Fibroblast of lung (primary cell): ENCODE data around the gene NSG2. TPM values are rescaled to one million over a fixed set of nuclear protein-coding genes. Genes with fewer than 3 reads are reported as not detected.

Source experiments
- DNase-seq, 2 donors: peaks; one replicate each; pipeline versions ENCODE4 v3.0.0 to v3.0.0-alpha.2; 2010; ENCODE audit warnings: low read depth in 2 of 2
- H2AFZ ChIP-seq: 2 replicates; pipeline ENCODE4 v1.5.1; 2012; ENCODE audit warnings: low read length, control low read depth, inconsistent platforms
- H3K27ac ChIP-seq: 2 replicates; pipeline ENCODE4 v1.5.1; 2011; ENCODE audit warnings: low read length, control low read depth; ENCODE audit not compliant: insufficient read depth
- H3K27me3 ChIP-seq: 2 replicates; pipeline ENCODE4 v1.5.1; 2011; ENCODE audit warnings: mild to moderate bottlenecking, low read length; ENCODE audit not compliant: control insufficient read depth, insufficient read depth
- H3K36me3 ChIP-seq: 2 replicates; pipeline ENCODE4 v1.5.1; 2011; ENCODE audit warnings: low read length; ENCODE audit not compliant: control insufficient read depth, insufficient read depth
- H3K4me1 ChIP-seq: 2 replicates; pipeline ENCODE4 v1.5.1; 2011; ENCODE audit warnings: low read length; ENCODE audit not compliant: control insufficient read depth, insufficient read depth; ENCODE audit errors: extremely low read depth
- H3K4me2 ChIP-seq: 2 replicates; pipeline ENCODE4 v1.5.1; 2011; ENCODE audit warnings: low read length, control low read depth; ENCODE audit not compliant: insufficient read depth; ENCODE audit errors: extremely low read depth
- H3K4me3 ChIP-seq, 4 experiments: fragments of 200-600 bp in 1 of 4; sonication (generic) in 1 of 4; replicated peaks in 1 of 4; 2 replicates each; pipeline ENCODE4 v1.5.1; 2011 to 2016; ENCODE audit warnings: low read length in 4 of 4, low read depth in 3 of 4, mild to moderate bottlenecking in 3 of 4, control low read depth in 2 of 4, inconsistent platforms in 1 of 4, mixed read lengths in 1 of 4; ENCODE audit not compliant: insufficient read depth in 1 of 4; ENCODE audit errors: control extremely low read depth in 1 of 4
- H3K79me2 ChIP-seq: 2 replicates; pipeline ENCODE4 v1.5.1; 2012; ENCODE audit warnings: mild to moderate bottlenecking, low read length, inconsistent platforms; ENCODE audit not compliant: control insufficient read depth, insufficient read depth
- H3K9ac ChIP-seq: 2 replicates; pipeline ENCODE4 v1.5.1; 2011; ENCODE audit warnings: mild to moderate bottlenecking, low read length, control low read depth; ENCODE audit not compliant: insufficient read depth
- H3K9me3 ChIP-seq: 2 replicates; pipeline ENCODE4 v1.5.1; 2012; ENCODE audit warnings: low read depth, low read length; ENCODE audit not compliant: control insufficient read depth, insufficient read depth
- H4K20me1 ChIP-seq: 2 replicates; pipeline ENCODE4 v1.5.1; 2011; ENCODE audit warnings: low read length; ENCODE audit not compliant: control insufficient read depth, insufficient read depth; ENCODE audit errors: extremely low read depth
- EZH2 ChIP-seq: IDR thresholded peaks from 2 replicates; pipeline ENCODE4 v1.5.1; 2012; ENCODE audit warnings: low read length, control low read depth, mild to moderate bottlenecking; ENCODE audit errors: missing control alignments
- polyA plus RNA-seq, 2 donors: library from polyadenylated mRNA; depleted of rRNA in 1 of 2; stranded (reverse) in 1 of 2; unstranded in 1 of 2; fragments of >200 nt; gene quantifications; 2 replicates each; pipeline ENCODE4 v1.2.1, GENCODE V29; 2011 to 2012; ENCODE audit warnings: missing spikeins in 1 of 2
- total RNA-seq: library from RNA; depleted of rRNA; stranded (reverse); fragments of >200 nt; gene quantifications from 2 replicates; pipeline ENCODE4 v1.2.1, GENCODE V29; 2014
- TF ChIP-seq, protein P1 (sequence below), 2 donors: IDR thresholded peaks in 1 of 2; conservative IDR thresholded peaks in 1 of 2; 1 replicate in 1 of 2; 2 replicates in 1 of 2; pipeline ENCODE4 v1.5.1; 2011 to 2012; ENCODE audit warnings: low read length in 2 of 2, control low read depth in 1 of 2, inconsistent platforms in 1 of 2, low read depth in 1 of 2, mild to moderate bottlenecking in 1 of 2

Gene NSG2
- total and polyA plus RNA-seq, 2 donors (not counting 1 experiment from before 2014, with no cell fraction given), result not detected

DNA sequence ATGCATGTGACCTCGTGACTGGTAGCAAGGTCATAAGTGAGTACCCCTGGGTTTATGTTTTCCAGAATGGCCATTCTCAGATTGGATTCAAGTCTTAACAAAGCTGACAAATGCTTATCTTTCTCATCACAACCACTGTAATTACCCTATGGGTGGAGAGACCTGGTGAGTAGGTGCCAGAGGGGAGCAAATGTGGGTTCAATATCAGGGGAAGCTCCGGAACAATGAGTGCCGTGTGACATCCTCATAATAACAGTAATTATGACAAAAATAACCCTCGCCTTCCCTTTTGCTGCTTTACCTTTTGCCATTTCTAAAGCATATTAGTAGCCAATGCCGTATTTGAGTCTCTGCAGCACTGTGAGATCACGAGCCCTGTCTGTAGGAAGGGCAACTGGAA, 95.9 kb downstream of the NSG2 start:
- Histone ChIP-seq H3K9ac (no peak overlapping the region), H3K4me2 (no peak overlapping the region), H3K9me3 (no peaks in the 10 kb centered on the region), H3K36me3 (no peaks in the 10 kb centered on the region), H3K4me1 (no peaks in the 10 kb centered on the region), H3K4me3 (no peak overlapping the region), H4K20me1 (no peaks in the 10 kb centered on the region), H3K79me2 (no peaks in the 10 kb centered on the region), H3K27me3 (no peaks in the 10 kb centered on the region), H3K27ac (no peak overlapping the region), H2AFZ (no peak overlapping the region)
- no peak for DNase-seq
- no peak for TF ChIP-seq EZH2
- TF ChIP-seq, protein P1, sequence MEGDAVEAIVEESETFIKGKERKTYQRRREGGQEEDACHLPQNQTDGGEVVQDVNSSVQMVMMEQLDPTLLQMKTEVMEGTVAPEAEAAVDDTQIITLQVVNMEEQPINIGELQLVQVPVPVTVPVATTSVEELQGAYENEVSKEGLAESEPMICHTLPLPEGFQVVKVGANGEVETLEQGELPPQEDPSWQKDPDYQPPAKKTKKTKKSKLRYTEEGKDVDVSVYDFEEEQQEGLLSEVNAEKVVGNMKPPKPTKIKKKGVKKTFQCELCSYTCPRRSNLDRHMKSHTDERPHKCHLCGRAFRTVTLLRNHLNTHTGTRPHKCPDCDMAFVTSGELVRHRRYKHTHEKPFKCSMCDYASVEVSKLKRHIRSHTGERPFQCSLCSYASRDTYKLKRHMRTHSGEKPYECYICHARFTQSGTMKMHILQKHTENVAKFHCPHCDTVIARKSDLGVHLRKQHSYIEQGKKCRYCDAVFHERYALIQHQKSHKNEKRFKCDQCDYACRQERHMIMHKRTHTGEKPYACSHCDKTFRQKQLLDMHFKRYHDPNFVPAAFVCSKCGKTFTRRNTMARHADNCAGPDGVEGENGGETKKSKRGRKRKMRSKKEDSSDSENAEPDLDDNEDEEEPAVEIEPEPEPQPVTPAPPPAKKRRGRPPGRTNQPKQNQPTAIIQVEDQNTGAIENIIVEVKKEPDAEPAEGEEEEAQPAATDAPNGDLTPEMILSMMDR (conservative IDR thresholded peaks at IDR 0.05 in 1 of 2, IDR thresholded peaks at IDR 0.05 in 1 of 2; ENCODE audit: low read depth in 1 of 2, low read length in 2 of 2), result no peak

DNA sequence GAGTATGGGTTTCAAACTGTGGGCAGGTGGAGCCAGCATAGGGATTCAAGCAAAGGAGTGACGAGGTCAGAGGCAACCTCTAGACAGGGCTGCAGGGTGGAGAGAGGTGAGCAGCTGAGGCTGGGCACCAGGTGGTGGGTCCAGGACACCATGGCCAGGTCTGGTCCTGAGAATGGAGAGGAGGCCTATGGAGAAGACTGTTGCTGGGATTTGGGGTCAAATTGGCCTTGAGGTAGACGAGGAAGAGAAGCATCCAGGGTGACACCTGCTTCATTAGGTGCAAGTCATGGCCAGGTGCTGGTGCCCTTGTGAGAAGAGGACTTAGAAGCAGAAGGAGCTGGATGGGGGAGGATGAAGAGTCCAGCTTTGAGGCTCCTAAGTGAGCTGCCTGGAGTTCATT, 99.6 kb downstream of the NSG2 start:
- no peak overlapping the region for H3K9ac ChIP-seq
- H3K79me2 ChIP-seq, result no peaks in the 10 kb centered on the region
- H3K9me3 ChIP-seq, result no peaks in the 10 kb centered on the region
- no peak for DNase-seq
- H3K4me1 ChIP-seq, result no peaks in the 10 kb centered on the region
- H2AFZ ChIP-seq, result no peak overlapping the region
- no peak overlapping the region for H3K4me2 ChIP-seq
- H3K36me3 ChIP-seq, result no peaks in the 10 kb centered on the region
- no peaks in the 10 kb centered on the region for H4K20me1 ChIP-seq
- TF ChIP-seq, protein P1 (conservative IDR thresholded peaks at IDR 0.05 in 1 of 2, IDR thresholded peaks at IDR 0.05 in 1 of 2; ENCODE audit: low read depth in 1 of 2, low read length in 2 of 2), result no peak
- no peak for TF ChIP-seq EZH2
- no peak overlapping the region for H3K4me3 ChIP-seq
- no peak overlapping the region for H3K27ac ChIP-seq
- no peaks in the 10 kb centered on the region for H3K27me3 ChIP-seq

DNA sequence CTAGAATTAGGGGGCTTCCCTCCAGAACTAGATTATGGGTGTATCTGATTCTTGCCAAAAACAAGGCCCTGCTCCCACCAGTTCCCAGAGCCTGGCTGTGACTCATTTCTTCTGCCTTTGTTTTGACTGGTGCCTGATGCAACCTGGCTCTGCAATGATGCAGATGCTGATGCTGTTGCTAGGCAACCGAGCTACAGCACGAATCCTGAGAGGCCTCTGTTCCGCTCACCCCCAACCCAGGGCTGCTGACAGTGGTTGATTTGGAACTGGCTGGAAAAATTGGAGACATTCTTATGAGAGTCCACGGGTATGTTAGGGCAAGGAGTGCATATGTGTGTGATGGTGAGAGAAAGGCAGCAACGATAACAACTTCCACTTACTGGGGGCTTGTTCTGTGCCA, 100.3 kb downstream of the NSG2 start:
- H3K27ac ChIP-seq, result no peak overlapping the region
- TF ChIP-seq, protein P1 (conservative IDR thresholded peaks at IDR 0.05 in 1 of 2, IDR thresholded peaks at IDR 0.05 in 1 of 2; ENCODE audit: low read depth in 1 of 2, low read length in 2 of 2), result no peak
- no peak for TF ChIP-seq EZH2
- H3K36me3 ChIP-seq, result no peaks in the 10 kb centered on the region
- no peaks in the 10 kb centered on the region for H3K4me1 ChIP-seq
- H3K9ac ChIP-seq, result no peak overlapping the region
- H2AFZ ChIP-seq, result no peak overlapping the region
- H3K79me2 ChIP-seq, result no peaks in the 10 kb centered on the region
- H3K4me3 ChIP-seq, result no peak overlapping the region
- no peaks in the 10 kb centered on the region for H3K9me3 ChIP-seq
- no peak overlapping the region for H3K4me2 ChIP-seq
- no peaks in the 10 kb centered on the region for H3K27me3 ChIP-seq
- H4K20me1 ChIP-seq, result no peaks in the 10 kb centered on the region
- DNase-seq, result peak in 1 of 2 donors; percentile 14
